ENCODE data around the gene SFMBT2.

Gene SFMBT2

GRCh38 chr10:7424919-7425318 lies 14.1 kb upstream of the SFMBT2 start:
- no peak for DNase-seq

- no peak for DNase-seq
Observed at GRCh38 chr10:7424315-7424714, 13.5 kb upstream of the SFMBT2 start.

GRCh38 chr10:7423521-7423920 lies 12.7 kb upstream of the SFMBT2 start:
- no peak for DNase-seq

- DNase-seq = no peak
Observed at GRCh38 chr10:7421526-7421925, 10.7 kb upstream of the SFMBT2 start.

- no peak for DNase-seq
Observed at GRCh38 chr10:7419998-7420397, 9.2 kb upstream of the SFMBT2 start.

GRCh38 chr10:7417807-7418206 lies 7.0 kb upstream of the SFMBT2 start:
- DNase-seq = no peak

- DNase-seq = no peak
Observed at GRCh38 chr10:7417103-7417623, 6.3 kb upstream of the SFMBT2 start.

GRCh38 chr10:7414766-7415165 lies 3.9 kb upstream of the SFMBT2 start:
- no peak for DNase-seq

GRCh38 chr10:7412928-7413282 lies 2.1 kb upstream of the SFMBT2 start:
- DNase-seq = no peak

GRCh38 chr10:7412237-7412927 lies 1.5 kb upstream of the SFMBT2 start:
- DNase-seq = no peak

- no peak for DNase-seq
Observed at GRCh38 chr10:7411671-7412128, 866 bp upstream of the SFMBT2 start.

- no peak for DNase-seq
Observed at GRCh38 chr10:7410301-7410861, 453 bp downstream of the SFMBT2 start.

- DNase-seq = no peak
Observed at GRCh38 chr10:7409732-7410168, 1.1 kb downstream of the SFMBT2 start.

- no peak for DNase-seq
Observed at GRCh38 chr10:7409045-7409731, 1.6 kb downstream of the SFMBT2 start.

- no peak for DNase-seq
Observed at GRCh38 chr10:7408291-7409044, 2.4 kb downstream of the SFMBT2 start.

GRCh38 chr10:7407368-7408290 lies 3.2 kb downstream of the SFMBT2 start:
- no peak for DNase-seq

- DNase-seq = no peak
Observed at GRCh38 chr10:7406712-7407333, 4.0 kb downstream of the SFMBT2 start.

GRCh38 chr10:7405637-7406036 lies 5.2 kb downstream of the SFMBT2 start:
- no peak for DNase-seq

- no peak for DNase-seq
Observed at GRCh38 chr10:7403620-7404019, 7.2 kb downstream of the SFMBT2 start.

GRCh38 chr10:7401782-7402181 lies 9.1 kb downstream of the SFMBT2 start:
- no peak for DNase-seq

- no peak for DNase-seq
Observed at GRCh38 chr10:7401156-7401555, 9.7 kb downstream of the SFMBT2 start.

Measured in NCI-H1436 (cell line).